Measurements from ENCODE around the gene KIF16B.

The KIF16B gene

DNA sequence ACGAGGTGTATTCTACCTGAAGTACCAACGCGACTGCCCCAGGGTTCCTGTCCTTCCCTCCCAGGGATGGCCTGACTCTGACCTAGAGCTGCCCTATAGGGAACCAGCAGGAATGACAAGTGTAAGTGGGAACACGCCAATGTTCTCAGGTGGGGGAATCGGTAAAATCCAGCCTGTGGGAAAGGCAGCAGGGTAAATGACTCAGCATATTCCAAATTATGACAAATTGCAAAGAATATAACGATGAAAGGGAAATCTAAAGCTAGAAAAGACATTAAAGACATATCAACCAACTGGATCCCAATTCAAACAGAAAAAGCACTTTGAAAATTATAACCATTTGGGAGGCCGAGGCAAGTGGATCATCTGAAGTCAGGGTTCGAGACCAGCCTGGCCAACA lies 41.8 kb downstream of the KIF16B start:
- no peak overlapping the region for H3K4me3 ChIP-seq (replicated peaks; ENCODE audit: insufficient read depth, low read length)
- H3K27me3 ChIP-seq (ENCODE audit: insufficient read depth, poor library complexity, severe bottlenecking) = no peaks in the 10 kb centered on the region
- no peak overlapping the region for H3K27ac ChIP-seq (replicated peaks)
- DNase-seq (ENCODE audit: low read depth in 1 of 2, low spot score in 1 of 2) = no peak
- TF ChIP-seq POLR2AphosphoS5 (IDR thresholded peaks at IDR 0.05; ENCODE audit: low read depth) (no peak), SPI1 (IDR thresholded peaks at IDR 0.05; ENCODE audit: borderline replicate concordance, low read depth) (no peak), GABPA (IDR thresholded peaks at IDR 0.05; ENCODE audit: low read depth) (no peak)

DNA sequence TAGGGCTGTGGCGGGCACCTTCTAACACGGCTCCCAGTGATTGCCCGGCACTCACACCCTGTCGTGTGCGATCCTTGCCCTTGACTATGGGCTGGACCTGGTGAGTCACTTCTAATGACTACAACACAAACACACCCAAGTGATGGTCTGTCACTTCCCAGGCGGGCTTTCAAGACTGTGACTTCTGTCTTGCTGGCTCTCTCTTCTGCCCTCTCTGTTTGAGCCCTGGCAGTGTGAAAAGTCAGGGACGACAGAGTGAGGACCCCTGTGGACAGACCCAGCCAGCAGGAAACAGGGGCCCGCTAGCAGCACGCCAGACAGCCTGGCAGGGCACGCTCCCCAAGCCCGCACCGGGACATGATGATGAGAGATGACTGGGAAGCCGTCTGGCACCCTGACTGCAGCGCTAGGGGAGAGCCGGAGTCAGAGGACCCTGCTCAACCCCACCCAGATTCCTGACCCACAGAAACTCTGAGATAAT lies 43.0 kb downstream of the KIF16B start:
- no peak for TF ChIP-seq POLR2AphosphoS5 (IDR thresholded peaks at IDR 0.05; ENCODE audit: low read depth)
- TF ChIP-seq, protein P1, sequence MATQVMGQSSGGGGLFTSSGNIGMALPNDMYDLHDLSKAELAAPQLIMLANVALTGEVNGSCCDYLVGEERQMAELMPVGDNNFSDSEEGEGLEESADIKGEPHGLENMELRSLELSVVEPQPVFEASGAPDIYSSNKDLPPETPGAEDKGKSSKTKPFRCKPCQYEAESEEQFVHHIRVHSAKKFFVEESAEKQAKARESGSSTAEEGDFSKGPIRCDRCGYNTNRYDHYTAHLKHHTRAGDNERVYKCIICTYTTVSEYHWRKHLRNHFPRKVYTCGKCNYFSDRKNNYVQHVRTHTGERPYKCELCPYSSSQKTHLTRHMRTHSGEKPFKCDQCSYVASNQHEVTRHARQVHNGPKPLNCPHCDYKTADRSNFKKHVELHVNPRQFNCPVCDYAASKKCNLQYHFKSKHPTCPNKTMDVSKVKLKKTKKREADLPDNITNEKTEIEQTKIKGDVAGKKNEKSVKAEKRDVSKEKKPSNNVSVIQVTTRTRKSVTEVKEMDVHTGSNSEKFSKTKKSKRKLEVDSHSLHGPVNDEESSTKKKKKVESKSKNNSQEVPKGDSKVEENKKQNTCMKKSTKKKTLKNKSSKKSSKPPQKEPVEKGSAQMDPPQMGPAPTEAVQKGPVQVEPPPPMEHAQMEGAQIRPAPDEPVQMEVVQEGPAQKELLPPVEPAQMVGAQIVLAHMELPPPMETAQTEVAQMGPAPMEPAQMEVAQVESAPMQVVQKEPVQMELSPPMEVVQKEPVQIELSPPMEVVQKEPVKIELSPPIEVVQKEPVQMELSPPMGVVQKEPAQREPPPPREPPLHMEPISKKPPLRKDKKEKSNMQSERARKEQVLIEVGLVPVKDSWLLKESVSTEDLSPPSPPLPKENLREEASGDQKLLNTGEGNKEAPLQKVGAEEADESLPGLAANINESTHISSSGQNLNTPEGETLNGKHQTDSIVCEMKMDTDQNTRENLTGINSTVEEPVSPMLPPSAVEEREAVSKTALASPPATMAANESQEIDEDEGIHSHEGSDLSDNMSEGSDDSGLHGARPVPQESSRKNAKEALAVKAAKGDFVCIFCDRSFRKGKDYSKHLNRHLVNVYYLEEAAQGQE (IDR thresholded peaks at IDR 0.05; ENCODE audit: insufficient replicate concordance, low read depth) = no peak
- TF ChIP-seq SPI1 (IDR thresholded peaks at IDR 0.05; ENCODE audit: borderline replicate concordance, low read depth) = no peak
- TF ChIP-seq GABPA (IDR thresholded peaks at IDR 0.05; ENCODE audit: low read depth) = no peak
- TF ChIP-seq, protein P2, sequence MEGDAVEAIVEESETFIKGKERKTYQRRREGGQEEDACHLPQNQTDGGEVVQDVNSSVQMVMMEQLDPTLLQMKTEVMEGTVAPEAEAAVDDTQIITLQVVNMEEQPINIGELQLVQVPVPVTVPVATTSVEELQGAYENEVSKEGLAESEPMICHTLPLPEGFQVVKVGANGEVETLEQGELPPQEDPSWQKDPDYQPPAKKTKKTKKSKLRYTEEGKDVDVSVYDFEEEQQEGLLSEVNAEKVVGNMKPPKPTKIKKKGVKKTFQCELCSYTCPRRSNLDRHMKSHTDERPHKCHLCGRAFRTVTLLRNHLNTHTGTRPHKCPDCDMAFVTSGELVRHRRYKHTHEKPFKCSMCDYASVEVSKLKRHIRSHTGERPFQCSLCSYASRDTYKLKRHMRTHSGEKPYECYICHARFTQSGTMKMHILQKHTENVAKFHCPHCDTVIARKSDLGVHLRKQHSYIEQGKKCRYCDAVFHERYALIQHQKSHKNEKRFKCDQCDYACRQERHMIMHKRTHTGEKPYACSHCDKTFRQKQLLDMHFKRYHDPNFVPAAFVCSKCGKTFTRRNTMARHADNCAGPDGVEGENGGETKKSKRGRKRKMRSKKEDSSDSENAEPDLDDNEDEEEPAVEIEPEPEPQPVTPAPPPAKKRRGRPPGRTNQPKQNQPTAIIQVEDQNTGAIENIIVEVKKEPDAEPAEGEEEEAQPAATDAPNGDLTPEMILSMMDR (IDR thresholded peaks at IDR 0.05; ENCODE audit: insufficient read depth, low read length) = no peak
- no peak for DNase-seq (ENCODE audit: low read depth in 1 of 2, low spot score in 1 of 2)
- no peak overlapping the region for H3K4me3 ChIP-seq (replicated peaks; ENCODE audit: insufficient read depth, low read length)
- H3K27me3 ChIP-seq (ENCODE audit: insufficient read depth, poor library complexity, severe bottlenecking) = no peaks in the 10 kb centered on the region
- no peak overlapping the region for H3K27ac ChIP-seq (replicated peaks)

DNA sequence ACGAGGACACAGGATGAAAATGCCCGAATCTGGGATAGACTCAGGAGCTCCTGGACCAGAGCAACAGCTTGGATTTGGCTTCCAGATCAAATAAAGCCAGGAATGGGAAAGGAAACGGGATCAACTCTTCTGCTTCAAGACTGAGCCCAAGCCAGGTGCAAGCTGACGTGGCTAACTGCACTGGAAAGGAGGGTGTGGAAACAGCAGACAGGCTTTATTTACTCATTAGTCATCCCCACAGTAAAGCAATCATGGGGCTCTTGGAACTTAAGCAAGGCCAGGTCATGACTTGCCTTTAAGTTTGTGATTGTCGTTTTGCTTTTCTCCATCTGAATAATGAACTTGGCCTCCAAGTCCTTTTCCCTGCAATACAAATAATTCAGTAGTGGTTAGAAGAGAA lies 45.2 kb downstream of the KIF16B start:
- Histone ChIP-seq H3K27ac (replicated peaks) (no peak overlapping the region), H3K4me3 (replicated peaks; ENCODE audit: insufficient read depth, low read length) (no peak overlapping the region), H3K27me3 (ENCODE audit: insufficient read depth, poor library complexity, severe bottlenecking) (no peaks in the 10 kb centered on the region)
- TF ChIP-seq, protein P1 (IDR thresholded peaks at IDR 0.05; ENCODE audit: insufficient replicate concordance, low read depth) = no peak
- TF ChIP-seq GABPA (IDR thresholded peaks at IDR 0.05; ENCODE audit: low read depth) (no peak), POLR2AphosphoS5 (IDR thresholded peaks at IDR 0.05; ENCODE audit: low read depth) (no peak), SPI1 (IDR thresholded peaks at IDR 0.05; ENCODE audit: borderline replicate concordance, low read depth) (no peak)
- TF ChIP-seq, protein P2 (IDR thresholded peaks at IDR 0.05; ENCODE audit: insufficient read depth, low read length) = no peak
- no peak for DNase-seq (ENCODE audit: low read depth in 1 of 2, low spot score in 1 of 2)

DNA sequence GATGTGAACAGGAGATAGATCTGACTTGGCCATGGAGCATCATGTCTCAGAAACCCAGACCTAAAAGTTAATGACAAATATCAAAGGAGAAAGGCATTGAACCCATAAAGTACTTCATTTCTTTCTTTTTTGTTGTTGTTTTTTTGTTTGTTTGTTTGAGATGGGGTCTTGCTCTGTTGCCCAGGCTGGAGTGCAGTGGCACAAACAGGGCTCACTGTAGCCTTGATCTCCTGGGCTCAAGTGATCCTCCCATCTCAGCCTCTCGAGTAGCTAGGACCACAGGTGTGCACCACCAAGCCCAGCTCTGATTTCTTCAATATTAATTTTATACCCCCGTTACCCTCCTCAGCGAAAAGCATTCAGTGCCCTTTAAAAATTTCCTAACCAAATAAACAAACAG lies 45.8 kb downstream of the KIF16B start:
- H3K27ac ChIP-seq (replicated peaks) = no peak overlapping the region
- TF ChIP-seq SPI1 (IDR thresholded peaks at IDR 0.05; ENCODE audit: borderline replicate concordance, low read depth) = no peak
- TF ChIP-seq POLR2AphosphoS5 (IDR thresholded peaks at IDR 0.05; ENCODE audit: low read depth) = no peak
- TF ChIP-seq, protein P1 (IDR thresholded peaks at IDR 0.05; ENCODE audit: insufficient replicate concordance, low read depth) = no peak
- no peak for TF ChIP-seq GABPA (IDR thresholded peaks at IDR 0.05; ENCODE audit: low read depth)
- DNase-seq (ENCODE audit: low read depth in 1 of 2, low spot score in 1 of 2) = no peak

More for the DNA sequence above, 45.8 kb downstream of the KIF16B start:
- H3K27me3 ChIP-seq (ENCODE audit: insufficient read depth, poor library complexity, severe bottlenecking) = no peaks in the 10 kb centered on the region
- H3K4me3 ChIP-seq (replicated peaks; ENCODE audit: insufficient read depth, low read length) = no peak overlapping the region
